HepG2 (cell line): Measurements from ENCODE around the gene KRT79. TPM values are rescaled to one million over a fixed set of nuclear protein-coding genes. Genes with fewer than 3 reads are reported as not detected.

Experiments used
- ATAC-seq: fragments of 200-7000 bp; cut with Tn5 transposase; 3 replicates; pipeline ENCODE4 v1.9.1; 2020; ENCODE audit warnings: mild to moderate bottlenecking, moderate library complexity
- BruUV-seq: library from RNA; stranded (reverse); fragments of 400-500 nt; replicated peaks from 2 replicates; lab custom pipeline; 2021; lab: Mats Ljungman, UMichigan
- CTCF ChIA-PET: fragments of 300-600 bp; formaldehyde crosslinking; extraction: SDS; loops from one replicate; lab custom pipeline; 2021; ENCODE audit warnings: low total read pairs, inconsistent platforms, low intra/inter-chr PET ratio; lab: Yijun Ruan, JAX
- POLR2A ChIA-PET: fragments of 350-600 bp; sonication (Branson Sonifier 250); formaldehyde crosslinking; loops from one replicate; lab custom pipeline; 2020; ENCODE audit warnings: antibody characterized with exemption, inconsistent platforms; lab: Yijun Ruan, JAX
- DNase-seq: peaks from one replicate; pipeline ENCODE4 v3.0.0-alpha.2; 2015; ENCODE audit warnings: low spot score
- FAIRE-seq: peaks from 3 replicates; lab custom pipeline; 2011; peaks lifted over from hg19 to GRCh38; lab: Jason Lieb, UNC
- H2AFZ ChIP-seq: one replicate; pipeline ENCODE4 v1.6.1; 2011; ENCODE audit warnings: low read length, inconsistent platforms
- H3K27ac ChIP-seq: fragments of 300-600 bp; 3 replicates; pipeline ENCODE4 v1.8.0; 2011; ENCODE audit warnings: mixed run types, mild to moderate bottlenecking, mixed read lengths, low read length, inconsistent platforms; ENCODE audit not compliant: insufficient read depth; ENCODE audit errors: extremely low read length
- H3K27me3 ChIP-seq, 2 experiments: fragments of 200-600 bp in 1 of 2; 2 replicates in 1 of 2; 3 replicates in 1 of 2; pipeline versions ENCODE4 v1.6.0 to v1.8.0; 2011; ENCODE audit warnings: low read length in 2 of 2, mild to moderate bottlenecking in 2 of 2, moderate library complexity in 2 of 2, inconsistent platforms in 1 of 2; ENCODE audit not compliant: insufficient read depth in 2 of 2, control insufficient read depth in 1 of 2
- H3K36me3 ChIP-seq, 2 experiments: fragments of 200-600 bp in 1 of 2; replicated peaks in 1 of 2; 2 replicates in 1 of 2; 3 replicates in 1 of 2; pipeline versions ENCODE4 v1.5.1 to v1.8.0; 2011; ENCODE audit warnings: low read length in 2 of 2, inconsistent platforms in 1 of 2; ENCODE audit not compliant: insufficient read depth in 2 of 2, control insufficient read depth in 1 of 2
- H3K4me1 ChIP-seq: 2 replicates; pipeline ENCODE4 v1.5.1; 2012; ENCODE audit warnings: low read length, inconsistent platforms; ENCODE audit not compliant: insufficient read depth
- H3K4me2 ChIP-seq: 2 replicates; pipeline ENCODE4 v1.6.0; 2011; ENCODE audit warnings: low read depth, low read length, inconsistent platforms
- H3K4me3 ChIP-seq, 3 experiments: fragments of 200-600 bp in 1 of 3; sonication (generic), shearing (Covaris generic) in 1 of 3; replicated peaks in 1 of 3; 2 replicates each; pipeline ENCODE4 v1.5.1; 2011 to 2016; ENCODE audit warnings: low read length in 3 of 3, inconsistent platforms in 2 of 3, low read depth in 2 of 3, mild to moderate bottlenecking in 2 of 3, control low read depth in 1 of 3, mixed read lengths in 1 of 3; ENCODE audit not compliant: insufficient read depth in 1 of 3
- H3K79me2 ChIP-seq: one replicate; pipeline ENCODE4 v1.6.1; 2011; ENCODE audit warnings: low read length, inconsistent platforms; ENCODE audit not compliant: insufficient read depth
- H3K9ac ChIP-seq: 2 replicates; pipeline ENCODE4 v1.6.0; 2011; ENCODE audit warnings: mild to moderate bottlenecking, low read depth, low read length, inconsistent platforms; ENCODE audit not compliant: insufficient read depth
- H3K9me3 ChIP-seq: 2 replicates; pipeline ENCODE4 v1.5.1; 2012; ENCODE audit warnings: mild to moderate bottlenecking, low read length
- H4K20me1 ChIP-seq: 2 replicates; pipeline ENCODE4 v1.6.0; 2011; ENCODE audit warnings: inconsistent platforms, mild to moderate bottlenecking, low read length, moderate library complexity; ENCODE audit not compliant: insufficient read depth
- GLI4 ChIP-seq: sonication (generic); formaldehyde crosslinking; IDR thresholded peaks from 2 replicates; pipeline ENCODE4 v1.5.1; 2020; ENCODE audit warnings: missing genetic modification reagents, mild to moderate bottlenecking, moderate library complexity, borderline replicate concordance
- ZNF256 ChIP-seq: sonication (generic); formaldehyde crosslinking; conservative IDR thresholded peaks from 2 replicates; pipeline ENCODE4 v1.4.0; 2020; ENCODE audit warnings: missing genetic modification reagents
- ZNF441 ChIP-seq: sonication (generic); formaldehyde crosslinking; IDR thresholded peaks from 2 replicates; pipeline ENCODE4 v1.7.0; 2021; ENCODE audit warnings: missing genetic modification reagents, borderline replicate concordance
- whole genome bisulfite sequencing: methylation state at CpG from one replicate; pipeline ENCODE4 v1.1.6; 2017; ENCODE audit warnings: low lambda C conversion rate; 5-methylcytosine and 5-hydroxymethylcytosine counted together
- in situ Hi-C: cut with HindIII; loops from 2 replicates; pipeline ENCODE4 v1.10.0; 2017; ENCODE audit warnings: low pct_unique_long_range_greater_than_20kb; ENCODE audit not compliant: extremely low pct_ligation_motif_present
- intact Hi-C: fragments of 100-400 bp; cut with micrococcal nuclease; formaldehyde crosslinking; loops from one replicate; pipeline ENCODE4 v1.10.0; 2022; ENCODE audit not compliant: unreplicated experiment
- polyA plus RNA-seq, 8 experiments: library from polyadenylated mRNA; depleted of rRNA in 3 of 8; stranded (reverse) in 7 of 8; unstranded in 1 of 8; fragments of >200 nt; fragmentation: Illumina TruSeq in 4 of 8; extraction: Trizol in 4 of 8; gene quantifications; 2 replicates each; pipeline versions ENCODE4 v1.2.1 to v1.2.3, GENCODE V29; 2011 to 2016; ENCODE audit warnings: low read depth in 4 of 8, missing spikeins in 1 of 8, mixed read lengths in 1 of 8; ENCODE audit not compliant: insufficient read depth in 1 of 8
- total RNA-seq, 5 experiments: library from RNA; depleted of rRNA; stranded (reverse); fragments of >200 nt; fragmentation: Illumina TruSeq; extraction: Trizol; gene quantifications; 2 replicates each; pipeline ENCODE4 v1.2.3, GENCODE V29; 2016; ENCODE audit warnings: low read depth in 1 of 5
- TF ChIP-seq, protein P1 (sequence below): sonication (generic); formaldehyde crosslinking; IDR thresholded peaks from 2 replicates; pipeline ENCODE4 v1.5.0; 2020; ENCODE audit warnings: mild to moderate bottlenecking, missing genetic modification reagents, borderline replicate concordance

KRT79 gene
- total and polyA plus RNA-seq, 2 of the 13 experiments (the other 11 are each of a cell fraction or from before 2014, with no cell fraction given), result 0.09 TPM; not detected in 1

DNA sequence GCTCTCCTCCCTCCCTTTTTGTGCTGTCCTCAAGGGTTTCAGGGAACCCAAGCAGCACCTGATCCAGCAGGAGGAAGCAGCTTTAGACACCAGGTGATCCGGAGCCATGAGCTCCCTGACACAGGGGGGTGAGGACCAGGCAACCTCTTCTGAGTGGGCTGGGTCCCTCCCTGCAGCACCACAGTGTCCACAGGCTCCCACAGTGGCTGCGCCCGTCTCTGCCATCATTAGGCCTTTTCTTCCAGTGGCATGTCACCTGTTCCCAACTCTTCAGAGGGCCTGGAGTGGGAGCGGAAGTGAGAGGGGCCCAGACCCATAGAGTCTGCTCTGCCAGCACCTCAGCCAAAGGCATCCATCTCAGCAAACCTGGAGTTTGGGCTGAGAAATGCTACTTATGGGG is 56.5 kb downstream of the KRT79 start:
- no peak overlapping the region for H3K4me2 ChIP-seq
- ChIA-PET POLR2A (no interaction called here), CTCF (no interaction called here)
- no peaks in the 10 kb centered on the region for H3K9me3 ChIP-seq
- FAIRE-seq (no peak), DNase-seq (no peak), ATAC-seq (no peak)
- no peak overlapping the region for H3K4me3 ChIP-seq
- intact Hi-C loops, result no loop called here
- H3K79me2 ChIP-seq, result no peaks in the 10 kb centered on the region
- BruUV-seq, result no TSS peak
- no peaks in the 10 kb centered on the region for H3K4me1 ChIP-seq
- H3K36me3 ChIP-seq, result no peaks in the 10 kb centered on the region
- H3K27ac ChIP-seq, result no peak overlapping the region
- in situ Hi-C loops, result no loop called here
- H4K20me1 ChIP-seq, result no peaks in the 10 kb centered on the region
- no peak overlapping the region for H3K9ac ChIP-seq
- H2AFZ ChIP-seq, result no peak overlapping the region
- 6% methylated on average over 2 of the region's 4 CpGs for WGBS
- TF ChIP-seq ZNF441 (CRISPR knock-in tag), result no peak
- no peak for TF ChIP-seq GLI4 (CRISPR knock-in tag)
- TF ChIP-seq ZNF256, result no peak
- peaks cover 0 to 26% of the 10 kb centered on the region in 2 experiments; a peak in 4 of 5 replicates for H3K27me3 ChIP-seq

DNA sequence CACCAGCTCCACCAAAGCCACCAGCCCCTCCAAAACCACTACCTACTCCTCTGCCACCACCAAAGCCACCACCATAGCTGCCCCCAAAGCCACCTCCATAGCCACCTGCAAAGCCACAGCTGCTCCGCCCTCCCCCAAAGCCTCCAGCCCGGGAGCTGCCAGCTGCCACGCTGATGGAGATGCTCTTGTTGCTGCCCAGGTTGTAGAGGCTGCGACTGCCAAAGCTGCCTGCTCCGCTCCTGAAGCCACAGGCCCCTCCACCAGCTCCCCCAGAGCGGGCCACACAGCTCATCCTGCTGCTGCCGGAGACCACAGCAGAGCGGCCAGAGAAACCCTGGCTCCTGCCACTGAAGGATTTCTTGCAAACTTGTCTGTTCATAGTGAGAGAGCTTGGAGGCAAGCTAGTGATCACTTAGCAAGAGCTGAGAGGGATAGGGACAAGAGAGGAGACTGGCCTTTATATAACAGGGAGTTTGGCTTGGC is 57.2 kb downstream of the KRT79 start, which contains the start of gene KRT76:
TSS of gene KRT76 (minus strand) at position 433 of the 483 bp plus-strand sequence. CDS start at position 379, 54 bp downstream.
- no peak within 1 kb of the TSS for H3K4me2 ChIP-seq
- H3K4me3 ChIP-seq, result no peak within 1 kb of the TSS
- FAIRE-seq, result no peak
- no peaks in the 10 kb centered on the region for H4K20me1 ChIP-seq
- H3K36me3 ChIP-seq, result no peaks in the 10 kb centered on the region
- H3K9ac ChIP-seq, result no peak within 1 kb of the TSS
- no peak within 1 kb of the TSS for H3K27ac ChIP-seq
- CTCF ChIA-PET, result no interaction called here
- in situ Hi-C loops, result no loop called here
- intact Hi-C loops, result no loop called here
- ATAC-seq, result no peak
- WGBS, result 17% methylated on average over 3 of the region's 8 CpGs
- TF ChIP-seq, protein P1, sequence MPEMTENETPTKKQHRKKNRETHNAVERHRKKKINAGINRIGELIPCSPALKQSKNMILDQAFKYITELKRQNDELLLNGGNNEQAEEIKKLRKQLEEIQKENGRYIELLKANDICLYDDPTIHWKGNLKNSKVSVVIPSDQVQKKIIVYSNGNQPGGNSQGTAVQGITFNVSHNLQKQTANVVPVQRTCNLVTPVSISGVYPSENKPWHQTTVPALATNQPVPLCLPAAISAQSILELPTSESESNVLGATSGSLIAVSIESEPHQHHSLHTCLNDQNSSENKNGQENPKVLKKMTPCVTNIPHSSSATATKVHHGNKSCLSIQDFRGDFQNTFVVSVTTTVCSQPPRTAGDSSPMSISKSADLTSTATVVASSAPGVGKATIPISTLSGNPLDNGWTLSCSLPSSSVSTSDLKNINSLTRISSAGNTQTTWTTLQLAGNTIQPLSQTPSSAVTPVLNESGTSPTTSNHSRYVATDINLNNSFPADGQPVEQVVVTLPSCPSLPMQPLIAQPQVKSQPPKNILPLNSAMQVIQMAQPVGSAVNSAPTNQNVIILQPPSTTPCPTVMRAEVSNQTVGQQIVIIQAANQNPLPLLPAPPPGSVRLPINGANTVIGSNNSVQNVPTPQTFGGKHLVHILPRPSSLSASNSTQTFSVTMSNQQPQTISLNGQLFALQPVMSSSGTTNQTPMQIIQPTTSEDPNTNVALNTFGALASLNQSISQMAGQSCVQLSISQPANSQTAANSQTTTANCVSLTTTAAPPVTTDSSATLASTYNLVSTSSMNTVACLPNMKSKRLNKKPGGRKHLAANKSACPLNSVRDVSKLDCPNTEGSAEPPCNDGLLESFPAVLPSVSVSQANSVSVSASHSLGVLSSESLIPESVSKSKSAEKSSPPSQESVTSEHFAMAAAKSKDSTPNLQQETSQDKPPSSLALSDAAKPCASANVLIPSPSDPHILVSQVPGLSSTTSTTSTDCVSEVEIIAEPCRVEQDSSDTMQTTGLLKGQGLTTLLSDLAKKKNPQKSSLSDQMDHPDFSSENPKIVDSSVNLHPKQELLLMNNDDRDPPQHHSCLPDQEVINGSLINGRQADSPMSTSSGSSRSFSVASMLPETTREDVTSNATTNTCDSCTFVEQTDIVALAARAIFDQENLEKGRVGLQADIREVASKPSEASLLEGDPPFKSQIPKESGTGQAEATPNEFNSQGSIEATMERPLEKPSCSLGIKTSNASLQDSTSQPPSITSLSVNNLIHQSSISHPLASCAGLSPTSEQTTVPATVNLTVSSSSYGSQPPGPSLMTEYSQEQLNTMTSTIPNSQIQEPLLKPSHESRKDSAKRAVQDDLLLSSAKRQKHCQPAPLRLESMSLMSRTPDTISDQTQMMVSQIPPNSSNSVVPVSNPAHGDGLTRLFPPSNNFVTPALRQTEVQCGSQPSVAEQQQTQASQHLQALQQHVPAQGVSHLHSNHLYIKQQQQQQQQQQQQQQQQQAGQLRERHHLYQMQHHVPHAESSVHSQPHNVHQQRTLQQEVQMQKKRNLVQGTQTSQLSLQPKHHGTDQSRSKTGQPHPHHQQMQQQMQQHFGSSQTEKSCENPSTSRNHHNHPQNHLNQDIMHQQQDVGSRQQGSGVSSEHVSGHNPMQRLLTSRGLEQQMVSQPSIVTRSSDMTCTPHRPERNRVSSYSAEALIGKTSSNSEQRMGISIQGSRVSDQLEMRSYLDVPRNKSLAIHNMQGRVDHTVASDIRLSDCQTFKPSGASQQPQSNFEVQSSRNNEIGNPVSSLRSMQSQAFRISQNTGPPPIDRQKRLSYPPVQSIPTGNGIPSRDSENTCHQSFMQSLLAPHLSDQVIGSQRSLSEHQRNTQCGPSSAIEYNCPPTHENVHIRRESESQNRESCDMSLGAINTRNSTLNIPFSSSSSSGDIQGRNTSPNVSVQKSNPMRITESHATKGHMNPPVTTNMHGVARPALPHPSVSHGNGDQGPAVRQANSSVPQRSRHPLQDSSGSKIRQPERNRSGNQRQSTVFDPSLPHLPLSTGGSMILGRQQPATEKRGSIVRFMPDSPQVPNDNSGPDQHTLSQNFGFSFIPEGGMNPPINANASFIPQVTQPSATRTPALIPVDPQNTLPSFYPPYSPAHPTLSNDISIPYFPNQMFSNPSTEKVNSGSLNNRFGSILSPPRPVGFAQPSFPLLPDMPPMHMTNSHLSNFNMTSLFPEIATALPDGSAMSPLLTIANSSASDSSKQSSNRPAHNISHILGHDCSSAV (CRISPR knock-in tag), result no peak
- TF ChIP-seq, all 625 proteins: peak for 0
- BruUV-seq, result no TSS peak
- Histone ChIP-seq H2AFZ (no peak within 1 kb of the TSS), H3K4me1 (no peaks in the 10 kb centered on the region), H3K27me3 (peaks cover 0 to 26% of the 10 kb centered on the region in 2 experiments; a peak in 4 of 5 replicates), H3K9me3 (no peaks in the 10 kb centered on the region), H3K79me2 (no peaks in the 10 kb centered on the region)
- POLR2A ChIA-PET, result no interaction called here
- no peak for DNase-seq
